HG02678 (cell line): ENCODE measurements around the gene ZNF394.

ENCODE experiments used
- ATAC-seq: cut with Tn5 transposase; IDR thresholded peaks from one replicate; pipeline ENCODE4 v1.9.1; 2021; ENCODE audit warnings: mild to moderate bottlenecking, moderate library complexity; ENCODE audit not compliant: unreplicated experiment

Gene ZNF394

DNA sequence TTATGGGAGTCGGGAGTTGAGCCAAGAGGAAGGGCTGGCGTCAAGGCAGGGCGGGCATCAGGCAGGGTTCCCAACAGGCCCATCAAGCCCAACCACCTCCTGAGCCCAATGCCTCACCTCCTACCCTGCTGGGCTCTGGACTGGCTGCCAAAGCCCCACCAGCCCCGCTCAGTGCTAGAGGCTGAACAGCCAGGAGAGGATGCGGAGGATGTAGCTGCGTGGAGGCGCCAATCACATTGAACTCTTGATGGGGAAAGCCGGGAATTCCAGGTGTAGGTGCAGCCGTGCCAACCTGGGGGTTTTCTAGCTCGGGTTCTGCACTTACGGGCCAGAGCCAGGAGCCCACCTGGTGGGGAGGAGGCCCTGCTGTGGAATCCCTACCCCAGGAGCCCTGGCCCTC lies 47.0 kb downstream of the ZNF394 start:
- ATAC-seq, result no peak

- ATAC-seq, result no peak
Observed at GRCh38 chr7:99452541-99452940, 47.5 kb downstream of the ZNF394 start.

- no peak for ATAC-seq
Observed at GRCh38 chr7:99451936-99452335, 48.1 kb downstream of the ZNF394 start.

- no peak for ATAC-seq
Observed at GRCh38 chr7:99449326-99449725, 50.8 kb downstream of the ZNF394 start.

GRCh38 chr7:99448855-99449254 lies 51.2 kb downstream of the ZNF394 start:
- ATAC-seq, result no peak

DNA sequence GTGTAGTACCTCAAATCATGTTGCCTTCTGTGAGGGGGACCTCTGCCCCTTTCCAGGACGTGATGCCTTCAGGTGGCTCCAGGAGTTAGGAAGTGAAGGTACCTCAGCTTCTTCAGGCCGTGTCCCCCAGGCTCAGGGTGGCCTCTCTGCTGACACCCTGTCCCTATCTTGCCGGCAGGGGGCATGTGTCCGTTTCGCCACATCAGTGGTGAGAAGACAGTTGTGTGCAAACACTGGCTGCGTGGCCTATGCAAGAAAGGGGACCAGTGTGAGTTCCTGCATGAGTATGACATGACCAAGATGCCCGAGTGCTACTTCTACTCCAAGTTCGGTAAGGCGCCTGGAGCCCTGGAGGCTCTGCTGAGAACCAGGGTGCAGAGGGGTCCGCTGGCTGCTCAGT lies 52.1 kb downstream of the ZNF394 start:
- ATAC-seq, result no peak

DNA sequence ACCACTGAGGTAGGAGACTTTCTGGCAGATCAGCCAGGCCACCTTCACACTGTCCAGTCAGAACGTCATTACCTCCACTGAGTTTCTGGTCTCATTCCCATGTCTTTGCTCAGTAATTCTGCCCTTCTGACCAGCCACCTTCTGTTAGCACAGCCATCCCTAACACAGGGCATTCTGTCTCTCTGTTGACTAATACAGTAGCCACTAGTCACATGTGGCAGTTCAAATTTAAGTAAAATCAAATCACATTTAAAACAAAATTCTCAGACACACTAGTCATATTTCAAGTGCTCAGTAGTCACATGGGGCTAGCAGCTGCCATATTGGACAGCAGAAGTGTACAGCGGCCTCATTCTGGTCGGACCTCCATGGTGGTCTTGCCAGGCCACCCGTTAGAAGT lies 54.0 kb downstream of the ZNF394 start:
- ATAC-seq, result no peak
